NCI-H1417 treated with DMSO at 0.1 percent for 48 hours (cell line): ENCODE data around the gene SAMD8.
"Not testable (repeated sequence)": the region's sequence is repeated elsewhere in the genome, so short reads cannot be mapped to it uniquely, and the experiment has no call there.

Source experiments
- DNase-seq: peaks from one replicate; lab custom pipeline; 2025; lab: John Stamatoyannopoulos, UW

SAMD8 gene

DNA sequence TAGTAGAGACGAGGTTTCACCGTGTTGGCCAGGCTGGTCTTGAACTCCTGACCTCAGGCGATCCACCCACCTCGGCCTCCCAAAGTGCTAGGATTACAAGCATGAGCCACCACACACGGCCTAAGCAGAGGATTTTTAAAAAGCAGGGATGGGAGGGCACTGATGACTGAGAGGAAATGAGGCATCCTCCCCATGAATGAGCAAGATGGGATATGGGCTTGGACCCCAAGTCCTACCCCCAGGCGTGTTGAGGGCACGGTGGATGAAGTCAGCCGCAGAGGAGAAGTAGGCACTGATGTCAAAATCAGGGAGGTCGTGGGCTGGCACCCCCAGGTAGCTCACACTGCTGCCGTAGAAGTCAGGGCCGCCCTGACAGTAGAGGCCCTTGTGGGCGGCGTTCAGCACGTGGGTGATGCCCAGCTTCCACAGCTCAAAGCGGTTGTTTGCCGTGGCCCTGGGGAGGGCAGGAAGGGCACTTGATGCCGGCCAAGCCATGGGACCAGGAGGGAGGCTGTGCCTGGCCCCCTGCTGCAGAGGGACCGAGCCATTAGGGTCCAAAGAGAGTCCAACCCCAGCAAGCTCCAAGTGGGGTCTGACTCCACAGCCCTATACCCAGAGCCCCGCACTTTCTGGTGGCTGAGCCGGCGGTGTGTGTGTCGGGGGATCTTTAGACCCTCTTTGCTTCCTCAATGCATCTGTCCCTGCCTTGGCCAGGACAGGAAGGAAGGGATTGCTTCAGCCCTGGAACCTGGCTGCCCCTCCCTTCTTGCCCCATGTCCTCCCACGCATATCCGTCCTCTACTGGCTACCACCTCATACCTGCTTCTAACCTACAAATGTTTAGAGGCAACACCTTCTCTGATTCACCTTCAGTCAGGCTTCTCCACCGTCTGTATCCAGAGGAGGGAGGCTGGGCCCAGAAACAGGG, 3.4 kb upstream of the SAMD8 start:
- no peak for DNase-seq

DNA sequence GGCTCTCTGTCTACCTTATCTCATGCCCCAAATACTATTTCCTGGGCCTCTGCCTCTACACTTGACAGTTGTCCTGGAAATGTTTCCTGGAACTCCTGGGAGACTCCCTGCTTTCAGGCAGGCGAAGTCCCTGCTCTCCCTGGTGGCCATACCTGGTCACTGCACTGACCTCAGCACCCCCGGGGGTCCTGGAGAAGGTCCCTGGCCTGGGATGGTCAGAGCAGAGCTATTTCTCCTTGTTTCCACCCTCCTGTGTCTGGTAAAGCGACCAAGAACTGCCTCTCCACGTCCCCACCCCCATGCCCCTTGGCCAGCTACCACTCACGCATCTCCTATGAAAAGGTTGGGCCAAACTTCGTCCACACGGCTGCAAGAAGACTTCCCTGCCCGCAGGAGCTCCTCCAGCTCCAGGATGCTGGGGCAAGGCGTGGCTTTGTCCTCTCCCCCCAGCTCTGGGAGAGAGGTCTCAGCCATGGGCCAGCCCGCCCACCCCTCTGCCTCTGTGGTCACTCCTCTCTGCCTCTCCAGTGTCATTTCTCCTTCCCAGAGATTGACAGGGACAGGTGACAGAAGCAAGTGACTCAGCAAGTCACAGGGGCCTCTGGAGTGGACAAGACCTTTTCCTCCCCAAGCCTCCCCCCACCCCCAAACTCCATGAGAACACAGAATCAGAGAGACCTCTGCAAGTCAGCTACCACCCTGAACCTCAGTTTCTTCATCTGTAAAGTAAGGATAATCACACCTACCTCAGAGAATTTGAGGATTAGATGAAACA, 2.6 kb upstream of the SAMD8 start:
- no peak for DNase-seq

DNA sequence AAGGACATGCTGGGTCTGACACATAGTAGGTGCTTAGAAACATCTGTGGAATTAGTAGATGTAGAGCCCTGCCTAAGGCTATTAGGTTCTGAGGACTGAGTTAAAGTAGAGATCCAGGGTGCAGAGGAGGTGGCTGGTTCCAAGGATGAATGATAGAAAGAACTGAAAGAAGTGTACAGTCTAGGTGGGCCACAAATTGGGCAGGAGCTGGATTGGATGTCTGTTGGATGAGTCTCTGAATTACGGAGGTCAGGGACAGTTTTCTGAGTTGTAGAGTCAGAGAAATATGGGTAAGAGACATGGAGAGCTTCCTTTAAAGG, 2.0 kb upstream of the SAMD8 start:
- DNase-seq: no peak

DNA sequence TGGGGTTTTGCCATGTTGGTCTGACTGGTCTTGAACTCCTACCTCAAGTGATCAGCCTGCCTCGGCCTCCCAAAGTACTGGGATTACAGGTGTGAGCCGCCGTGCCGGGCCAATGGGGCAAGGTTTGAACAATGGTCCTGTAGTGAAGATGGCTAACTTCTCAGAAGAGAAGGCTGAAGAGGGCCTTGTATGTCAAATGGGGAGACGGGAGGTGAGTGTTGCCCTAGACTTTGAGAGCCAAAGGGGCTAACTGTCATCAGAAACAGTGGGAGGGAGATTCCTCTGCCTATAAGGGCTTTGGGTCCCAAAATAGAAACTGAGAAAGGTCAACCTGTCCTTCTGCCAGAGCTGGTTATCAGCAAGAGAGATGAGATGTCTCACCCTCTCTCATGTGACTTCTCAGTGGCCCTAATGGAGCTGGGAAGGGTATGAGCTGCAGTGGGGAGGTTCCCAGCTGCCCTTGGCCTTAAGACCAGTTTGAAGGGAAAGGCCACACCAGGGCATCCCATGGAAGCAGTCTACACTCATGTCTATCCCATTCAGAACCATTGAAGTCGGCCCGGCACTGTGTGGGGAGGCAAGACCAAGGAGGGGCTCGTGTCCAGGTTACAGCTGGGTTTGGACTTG, 1.3 kb upstream of the SAMD8 start:
- DNase-seq: no peak

DNA sequence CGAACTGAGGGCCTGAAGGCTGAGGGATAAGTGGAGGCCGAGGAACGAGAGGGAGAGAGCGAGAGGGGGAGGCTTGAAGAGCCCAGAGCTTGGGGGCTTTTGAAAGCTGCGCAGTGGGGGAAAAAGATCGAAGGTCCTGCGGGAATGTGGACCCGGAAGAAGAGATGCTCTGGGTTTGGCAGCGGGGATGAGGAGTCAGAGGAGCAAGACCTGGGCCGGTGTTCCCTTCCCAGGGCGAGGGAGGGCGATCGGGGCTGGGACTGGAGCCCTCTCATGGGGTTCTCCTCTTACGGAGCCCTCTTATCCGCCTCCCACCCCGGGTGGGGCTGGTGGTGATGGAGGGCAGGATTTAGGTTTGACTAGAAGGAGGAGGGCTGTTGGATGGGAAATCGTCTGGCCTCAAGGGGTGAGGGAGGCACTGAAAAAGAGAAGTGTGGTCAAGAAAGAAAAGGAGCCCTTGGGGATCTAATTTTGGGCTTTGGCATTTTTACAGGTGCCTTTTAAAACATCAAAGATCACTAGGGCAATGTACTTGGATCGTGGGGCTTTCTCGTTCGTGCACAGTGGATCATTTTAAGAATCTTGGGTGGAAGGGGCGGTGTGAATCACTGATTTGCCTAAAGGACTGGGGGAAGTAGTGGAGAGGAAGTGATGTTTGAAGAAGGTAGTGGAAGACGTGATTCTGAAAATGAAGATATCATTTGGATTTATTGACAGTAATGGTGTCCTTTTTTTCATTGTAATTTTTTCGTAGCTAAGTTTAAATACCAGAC, 637 bp downstream of the SAMD8 start:
- peak; percentile 1 for DNase-seq

DNA sequence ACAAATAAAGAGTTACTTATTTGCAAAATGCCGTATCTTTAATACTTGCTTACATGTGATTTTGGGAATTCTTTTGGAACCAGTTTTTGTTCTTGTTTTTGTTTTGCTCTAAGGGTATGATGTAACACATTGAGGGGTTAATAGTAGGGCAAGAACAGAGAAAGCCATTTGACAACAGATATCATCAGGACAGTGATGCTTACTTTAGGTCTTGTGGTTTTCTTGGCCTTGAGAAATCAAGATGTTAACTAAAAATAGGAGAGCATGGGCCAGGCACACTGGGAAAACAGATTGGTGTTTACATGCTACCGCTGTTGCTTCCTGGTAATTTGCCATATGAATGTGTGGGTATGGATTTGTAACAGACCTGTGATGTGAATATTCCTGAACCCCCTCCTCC, 3.7 kb downstream of the SAMD8 start:
- DNase-seq: no peak

DNA sequence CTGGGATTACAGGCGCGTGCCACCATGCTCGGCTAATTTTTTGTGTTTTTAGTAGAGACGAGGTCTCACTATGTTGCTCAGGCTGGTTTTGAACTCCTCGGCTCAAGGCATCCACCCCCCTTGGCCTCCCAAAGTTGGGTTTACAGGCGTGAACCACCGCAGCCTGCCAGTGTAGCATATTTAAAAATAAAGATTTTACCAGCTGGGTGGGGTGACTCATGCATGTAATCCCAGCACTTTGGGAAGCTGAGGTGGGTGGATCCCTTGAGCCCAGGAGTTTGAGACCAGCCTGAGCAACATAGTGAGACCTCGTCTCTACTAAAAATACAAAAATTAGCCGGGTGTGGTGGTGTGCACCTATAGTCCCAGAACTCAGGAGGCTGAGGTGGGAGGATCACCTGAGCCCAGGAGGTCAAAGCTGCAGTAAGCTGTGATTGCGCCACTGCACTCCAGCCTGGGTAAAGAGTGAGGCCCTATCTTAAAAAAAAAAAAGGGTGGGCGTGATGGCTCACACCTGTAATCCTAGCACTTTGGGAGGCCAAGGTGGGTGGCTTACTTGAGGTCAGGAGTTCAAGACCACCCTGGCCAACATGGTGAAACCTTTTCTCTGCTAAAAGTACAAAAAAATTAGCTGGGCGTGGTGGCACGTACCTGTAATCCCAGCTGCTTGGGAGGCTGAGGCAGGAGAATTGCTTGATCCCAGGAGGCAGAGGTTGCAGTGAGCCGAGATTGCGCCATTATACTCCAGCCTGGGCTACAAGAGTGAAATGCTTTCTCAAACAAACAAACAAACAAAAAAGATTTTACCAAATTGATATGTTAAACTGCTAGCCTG, 5.7 kb downstream of the SAMD8 start:
- not testable (repeated sequence) for DNase-seq

DNA sequence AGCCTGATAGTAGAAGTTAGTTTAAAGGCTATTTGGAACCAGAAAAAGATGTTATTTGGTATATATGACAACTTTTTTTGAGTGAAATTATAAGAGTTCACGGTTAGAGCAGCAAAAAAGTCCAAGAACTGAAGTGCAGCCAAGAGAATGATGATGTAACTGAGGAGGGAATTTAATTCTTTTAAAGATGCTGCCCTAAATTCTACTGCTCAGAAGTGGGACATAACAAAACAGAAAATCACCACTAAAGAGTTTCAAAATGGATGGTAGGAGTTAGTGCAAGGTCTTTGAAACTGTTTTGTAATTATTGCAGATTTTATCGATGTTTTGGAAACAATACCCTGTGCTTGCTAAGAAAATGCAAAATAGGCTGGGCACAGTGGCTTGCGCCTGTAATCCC, 6.5 kb downstream of the SAMD8 start:
- DNase-seq: no peak

DNA sequence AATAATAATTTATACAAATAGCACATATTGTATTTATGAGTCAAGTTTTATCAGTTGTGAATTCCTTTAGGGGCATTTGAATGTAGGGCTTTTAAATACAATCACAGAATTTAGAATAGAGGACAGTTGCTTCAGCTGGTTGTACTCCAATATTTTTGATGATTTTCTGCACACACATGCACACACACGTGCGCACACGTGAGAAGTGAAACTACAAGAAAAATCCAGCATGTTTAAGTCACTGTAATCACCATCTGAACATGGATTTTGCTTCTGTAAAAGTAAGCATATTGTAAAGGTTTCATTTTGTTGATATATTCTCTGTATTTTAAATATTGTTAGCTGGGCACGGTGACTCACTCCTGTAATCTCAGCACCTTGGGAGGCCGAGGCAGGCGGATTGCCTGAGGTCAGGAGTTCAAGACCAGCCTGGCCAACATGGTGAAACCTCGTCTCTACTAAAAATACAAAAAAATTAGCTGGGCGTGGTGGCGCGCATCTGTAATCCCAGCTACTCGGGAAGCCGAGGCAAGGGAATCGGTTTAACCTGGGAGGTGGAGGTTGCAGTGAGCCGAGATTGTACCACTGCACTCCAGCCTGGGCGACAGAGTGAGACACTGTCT, 8.1 kb downstream of the SAMD8 start:
- DNase-seq: not testable (repeated sequence)

DNA sequence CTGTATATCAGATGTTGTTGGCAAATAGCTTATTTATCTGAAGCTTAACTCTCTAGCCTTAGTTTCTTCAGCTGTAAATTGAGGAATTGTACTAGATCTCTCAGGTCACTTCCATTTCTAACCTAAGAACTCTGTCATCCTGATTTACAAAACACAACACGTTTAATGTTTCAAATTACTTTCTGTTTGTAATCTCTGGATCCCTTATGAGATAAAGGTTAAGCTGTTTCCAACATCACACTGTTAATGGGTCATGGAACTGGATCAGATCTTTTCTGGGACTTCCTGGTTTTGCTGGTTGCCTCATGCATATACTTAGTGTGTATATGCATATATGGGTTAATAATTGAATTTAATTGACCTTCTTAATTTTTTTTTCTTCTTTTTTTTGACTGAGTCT, 9.9 kb downstream of the SAMD8 start:
- no peak for DNase-seq

DNA sequence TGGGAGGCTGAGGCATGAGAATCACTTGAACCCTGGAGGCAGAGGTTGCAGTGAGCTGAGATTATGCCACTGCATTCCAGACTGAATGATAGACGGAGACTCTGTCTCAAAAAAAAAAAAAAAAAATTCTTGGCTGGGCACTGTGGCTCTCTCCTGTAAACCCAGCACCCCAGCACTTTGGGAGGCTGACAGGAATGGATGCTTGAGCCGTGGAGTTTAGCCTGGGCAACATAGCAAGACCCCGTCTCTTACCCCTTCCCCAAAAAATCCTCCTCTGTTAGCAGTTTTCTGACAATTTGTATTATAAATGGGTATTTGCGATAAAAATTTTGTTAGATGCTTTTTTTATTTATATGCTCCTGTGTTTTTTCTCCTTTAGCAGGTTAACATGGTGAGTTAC, 11.0 kb downstream of the SAMD8 start:
- no peak for DNase-seq

DNA sequence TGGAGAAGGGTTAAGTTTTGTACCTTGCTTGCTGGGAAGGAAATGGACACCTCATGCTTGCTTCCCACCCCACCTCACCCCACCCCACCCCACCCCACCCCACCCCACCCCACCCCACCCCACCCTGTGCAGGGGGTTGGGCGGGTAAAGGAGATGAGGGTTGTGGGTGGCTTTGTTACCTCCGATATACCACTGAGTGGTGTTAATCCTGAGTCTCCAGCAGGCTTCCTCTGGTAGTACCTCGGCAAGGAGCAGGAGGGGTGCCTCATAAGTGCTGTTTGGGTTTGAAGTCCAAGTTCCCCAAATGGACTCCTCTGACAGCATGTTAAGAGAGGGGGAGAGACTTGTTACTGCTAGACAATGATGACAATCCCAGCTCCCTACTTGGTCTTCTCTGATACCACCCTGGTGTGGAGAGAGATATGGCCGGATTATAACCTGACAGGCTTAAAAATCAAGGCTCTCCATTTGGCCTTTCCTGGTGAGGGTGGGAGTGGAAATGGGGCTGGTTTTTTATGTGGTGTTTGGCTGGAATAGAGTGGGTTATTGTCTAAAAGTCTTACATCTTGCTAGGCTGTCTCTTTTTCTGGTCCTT, 11.7 kb downstream of the SAMD8 start:
- DNase-seq: no peak

DNA sequence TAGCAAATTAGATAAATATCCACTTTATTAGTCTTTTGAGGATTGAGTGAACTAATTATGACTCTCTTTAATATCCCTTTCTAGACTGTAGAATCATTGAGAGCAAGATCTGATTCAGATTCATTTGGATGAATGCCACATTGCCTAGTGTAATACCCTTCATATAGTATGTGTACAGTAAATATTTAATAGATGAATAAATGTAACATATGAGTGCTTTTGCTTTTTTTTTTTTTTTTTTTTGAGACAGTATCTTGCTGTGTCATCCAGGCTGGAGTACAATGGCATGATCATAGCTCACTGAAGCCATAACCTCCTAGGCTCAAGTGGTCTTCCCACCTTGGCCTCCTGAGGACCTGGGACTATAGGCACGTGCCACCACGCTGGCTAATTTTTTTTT, 14.8 kb downstream of the SAMD8 start:
- DNase-seq: no peak

DNA sequence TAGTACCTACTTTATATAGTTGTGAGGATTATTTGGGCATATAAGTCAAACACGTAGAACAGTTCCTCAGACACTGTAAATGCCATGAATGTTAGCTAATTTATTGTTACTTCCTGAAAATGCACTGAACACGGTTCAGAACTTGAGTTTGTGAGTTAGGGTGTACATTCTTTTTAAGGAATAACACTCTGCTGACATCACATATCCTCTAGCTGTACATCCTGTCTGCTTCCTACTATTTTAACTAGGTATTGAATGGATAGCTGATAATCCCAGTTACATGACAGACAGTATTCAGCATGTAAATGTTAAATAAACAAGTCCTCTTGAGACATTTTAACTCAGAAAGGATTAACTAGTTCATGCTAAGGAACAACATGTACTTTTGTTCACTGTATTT, 16.0 kb downstream of the SAMD8 start:
- DNase-seq: no peak

DNA sequence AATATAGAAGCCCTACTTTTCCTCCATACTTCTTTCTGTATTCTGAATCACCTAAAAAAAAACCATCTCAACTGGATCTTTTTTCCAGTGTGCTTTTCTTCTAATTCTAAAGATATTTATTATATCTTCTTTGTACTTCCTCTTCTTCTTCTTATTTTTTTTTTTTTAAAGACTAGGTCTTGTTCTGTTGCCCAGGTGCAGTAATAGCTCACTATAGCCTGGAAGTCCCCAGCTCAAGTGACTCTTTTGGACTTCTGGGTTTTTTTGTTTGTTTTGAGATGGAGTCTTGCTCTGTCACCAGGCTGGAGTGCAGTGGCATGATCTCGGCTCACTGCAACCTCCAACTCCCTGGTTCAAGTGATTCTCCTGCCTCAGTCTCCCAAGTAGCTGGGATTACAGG, 17.5 kb downstream of the SAMD8 start:
- not testable (repeated sequence) for DNase-seq

DNA sequence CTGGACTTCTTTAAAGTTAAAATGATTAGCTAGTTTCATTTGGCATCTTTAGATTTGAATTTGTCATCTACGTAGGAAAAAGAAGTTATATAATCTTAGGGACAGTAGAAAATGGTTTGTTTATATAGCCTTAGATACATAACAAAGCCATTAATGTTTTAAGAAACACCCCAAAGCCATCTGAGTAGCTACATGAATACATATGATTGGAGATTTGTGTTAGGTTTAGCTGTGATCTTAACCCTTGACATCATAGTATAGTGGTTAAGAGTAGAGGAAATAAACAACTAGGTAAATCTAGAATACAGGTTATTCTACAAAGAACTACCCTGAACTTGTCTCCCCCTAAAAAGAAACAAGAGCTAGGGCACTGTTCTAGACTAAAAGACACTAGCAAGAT, 18.1 kb downstream of the SAMD8 start:
- DNase-seq: no peak

DNA sequence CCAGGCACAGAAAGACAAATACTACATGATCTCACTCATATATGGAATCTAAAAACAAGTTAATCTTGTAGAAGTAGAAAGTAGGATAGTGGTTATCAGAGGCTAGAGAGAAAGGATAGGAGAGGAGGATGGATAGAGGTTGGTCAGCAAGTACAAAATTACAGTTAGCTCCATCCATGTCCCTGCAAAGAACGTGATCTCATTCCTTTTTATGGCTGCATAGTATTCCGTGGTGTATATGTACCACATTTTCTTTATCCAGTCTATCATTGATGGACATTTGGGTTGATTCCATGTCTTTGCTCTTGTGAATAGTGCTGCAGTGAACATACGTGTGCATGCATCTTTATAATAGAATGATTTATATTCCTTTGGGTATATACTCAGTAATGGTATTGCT, 22.2 kb downstream of the SAMD8 start:
- not testable (repeated sequence) for DNase-seq

DNA sequence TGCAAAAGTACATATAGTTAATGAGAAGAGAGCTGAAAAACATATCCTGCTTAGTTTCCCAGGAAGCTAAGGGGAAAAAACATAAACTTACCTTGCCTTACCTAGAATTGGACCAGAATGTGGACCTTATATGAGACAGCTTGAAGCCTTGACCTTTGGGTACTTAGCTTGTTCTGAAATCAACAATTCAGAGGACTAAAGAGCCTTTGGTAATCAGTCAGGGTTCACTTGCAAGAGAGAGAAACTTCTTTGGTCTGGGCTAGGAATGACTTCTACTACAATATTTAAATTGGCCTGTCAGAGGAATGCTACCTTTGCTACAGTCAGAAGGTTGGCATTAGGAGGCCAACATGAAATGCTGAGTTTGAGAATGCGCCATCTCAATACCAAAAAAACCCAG, 24.9 kb downstream of the SAMD8 start:
- DNase-seq: no peak

DNA sequence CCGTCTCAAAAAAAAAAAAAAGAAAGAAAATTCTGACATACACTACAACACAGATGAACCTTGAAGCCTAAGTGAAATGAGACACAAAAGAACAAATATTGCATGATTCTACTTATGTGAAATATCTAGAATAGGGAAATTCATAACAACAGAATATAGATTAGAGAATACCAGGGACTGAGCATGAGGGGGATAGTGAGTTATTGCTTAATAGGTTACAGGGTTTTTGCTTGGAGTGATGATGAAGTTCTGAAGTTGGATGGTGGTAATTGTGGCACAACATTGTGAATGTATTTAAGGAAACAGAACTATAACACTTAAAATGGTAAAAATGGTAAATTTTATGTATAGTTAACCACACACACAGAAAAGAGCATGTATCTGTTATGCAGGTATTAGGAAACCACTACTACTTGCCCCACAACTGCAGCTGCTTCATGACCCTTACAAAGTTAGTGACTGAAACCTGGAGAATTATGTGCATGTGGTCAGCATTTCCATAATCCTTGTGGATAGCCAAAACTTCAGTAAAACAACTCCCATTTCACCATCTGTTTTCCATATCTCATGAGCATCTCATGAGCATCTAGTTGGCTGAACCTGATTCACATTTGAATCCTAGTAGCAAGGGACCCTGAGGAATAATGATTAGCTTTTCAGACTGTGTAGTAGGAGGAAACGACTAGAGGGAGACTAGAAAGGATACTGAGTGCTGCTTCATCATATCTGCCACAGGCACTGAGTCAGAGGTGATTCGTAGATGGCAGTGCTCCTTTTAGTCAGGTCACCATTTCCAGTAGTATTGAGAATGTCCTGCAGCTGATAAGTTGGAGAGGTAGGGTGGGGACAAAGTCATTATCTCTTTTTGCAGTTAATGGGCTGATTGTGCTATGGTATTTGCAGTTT, 26.3 kb downstream of the SAMD8 start:
- no peak for DNase-seq
